Stimulated activated effector memory CD8-positive, alpha-beta T cell treated with anti-CD3 and anti-CD28 coated beads, Interleukin-12 subunit alpha, Interleukin-12 subunit beta, amount 100 ng/mL, for 72 hours (primary cell): ENCODE results near the gene RCVRN.

Source experiments
- ATAC-seq: fragments of 150-1000 bp; cut with Tn5 transposase; 2 replicates; pipeline ENCODE4 v1.10.0; 2021
- DNase-seq, 2 donors: peaks; one replicate each; pipeline ENCODE4 v3.0.0; 2021 to 2022; ENCODE audit warnings: low spot score in 2 of 2
- H3K27ac Mint-ChIP-seq: one replicate; pipeline ENCODE4 v1.8.0; 2022; ENCODE audit warnings: mild to moderate bottlenecking, mixed read lengths
- H3K36me3 Mint-ChIP-seq: one replicate; pipeline ENCODE4 v1.8.0; 2022; ENCODE audit warnings: mild to moderate bottlenecking, mixed read lengths
- H3K4me1 Mint-ChIP-seq: one replicate; pipeline ENCODE4 v1.8.0; 2022; ENCODE audit warnings: mixed read lengths
- H3K4me3 Mint-ChIP-seq: one replicate; pipeline ENCODE4 v1.8.0; 2022; ENCODE audit warnings: mild to moderate bottlenecking, mixed read lengths
- H3K9me3 Mint-ChIP-seq: one replicate; pipeline ENCODE4 v1.8.0; 2022; ENCODE audit warnings: mixed read lengths

The RCVRN gene

GRCh38 chr17:9859781-9860180 is 45.3 kb downstream of the RCVRN start:
- Mint-ChIP-seq H3K36me3 (no peaks in the 10 kb centered on the region), H3K27ac (no peak overlapping the region), H3K4me3 (no peak overlapping the region), H3K4me1 (no peaks in the 10 kb centered on the region), H3K9me3 (peaks cover 2% of the 10 kb centered on the region)
- ATAC-seq (no peak), DNase-seq (no peak)

GRCh38 chr17:9855036-9855435 is 50.0 kb downstream of the RCVRN start:
- H3K9me3 Mint-ChIP-seq = peaks cover 2% of the 10 kb centered on the region
- no peaks in the 10 kb centered on the region for H3K36me3 Mint-ChIP-seq
- no peak overlapping the region for H3K27ac Mint-ChIP-seq
- no peak for ATAC-seq
- DNase-seq = no peak
- H3K4me3 Mint-ChIP-seq = no peak overlapping the region
- H3K4me1 Mint-ChIP-seq = no peaks in the 10 kb centered on the region

GRCh38 chr17:9854255-9854654 is 50.8 kb downstream of the RCVRN start:
- no peak for DNase-seq
- Mint-ChIP-seq H3K4me3 (no peak overlapping the region), H3K27ac (no peak overlapping the region), H3K36me3 (no peaks in the 10 kb centered on the region), H3K9me3 (peaks cover 2% of the 10 kb centered on the region), H3K4me1 (no peaks in the 10 kb centered on the region)
- no peak for ATAC-seq

- H3K27ac Mint-ChIP-seq = no peak overlapping the region
- H3K4me3 Mint-ChIP-seq = no peak overlapping the region
- no peaks in the 10 kb centered on the region for H3K36me3 Mint-ChIP-seq
- DNase-seq (no peak), ATAC-seq (no peak)
- no peaks in the 10 kb centered on the region for H3K9me3 Mint-ChIP-seq
- H3K4me1 Mint-ChIP-seq = no peaks in the 10 kb centered on the region
Observed at GRCh38 chr17:9850151-9850550, 54.9 kb downstream of the RCVRN start.
